Lower leg skin (tissue), 4 donors: Measurements from ENCODE around the gene CD164L2. TPM values are rescaled to one million over a fixed set of nuclear protein-coding genes. Genes with fewer than 3 reads are reported as not detected.

Source experiments
- DNase-seq, 2 donors: peaks; one replicate each; pipeline ENCODE4 v3.0.0-alpha.2; 2019; ENCODE audit warnings: low spot score in 2 of 2
- H3K4me3 ChIP-seq: fragments of 200-600 bp; sonication (generic); 2 replicates; pipeline ENCODE4 v1.5.1; 2017; ENCODE audit warnings: mild to moderate bottlenecking, low read depth; ENCODE audit not compliant: poor library complexity, severe bottlenecking
- CTCF ChIP-seq, 3 donors: fragments of 450-650 bp; IDR thresholded peaks; one replicate each; pipeline ENCODE4 v1.5.1; 2016; ENCODE audit warnings: antibody characterized with exemption in 3 of 3, mild to moderate bottlenecking in 3 of 3, moderate library complexity in 2 of 3
- POLR2A ChIP-seq, 2 donors: fragments of 450-650 bp; IDR thresholded peaks; one replicate each; pipeline ENCODE4 v1.6.1; 2016 to 2017; ENCODE audit warnings: antibody characterized with exemption in 2 of 2, mild to moderate bottlenecking in 1 of 2, moderate library complexity in 1 of 2
- WGBS, 2 donors: methylation state at CpG; one replicate each; pipeline ENCODE4 v1.1.5; 2018; 5-methylcytosine and 5-hydroxymethylcytosine counted together
- intact Hi-C: fragments of 100-400 bp; cut with DNase I; formaldehyde crosslinking; loops from one replicate; pipeline ENCODE4 v1.15.0; 2023; ENCODE audit warnings: low total_unique reads
- total RNA-seq, 4 donors: library from RNA; depleted of rRNA; stranded (reverse); fragments of >200 nt; gene quantifications; one replicate each; pipeline ENCODE4 v1.1.0, GENCODE V29; 2016

Gene CD164L2
- total RNA-seq, 4 donors from 2014 or later, result 4.3 to 12.0 (median 10.0) TPM

- TF ChIP-seq POLR2A (IDR thresholded peaks at IDR 0.05) (no peak), CTCF (IDR thresholded peaks at IDR 0.05) (no peak)
- WGBS, 2 donors, result 17 to 18% methylated on average over 22 to 24 of the region's 24 CpGs
- intact Hi-C loops, result loop anchor here (10.0 kb wide), 1 partner anchor 262 kb away; no protein-coding TSS in a partner anchor
- peak; percentile 82 to 96 for DNase-seq
- no peak overlapping the region for H3K4me3 ChIP-seq
Measured at GRCh38 chr1:27403065-27403726, 20.1 kb upstream of the CD164L2 start.

GRCh38 chr1:27402349-27402754 lies 19.2 kb upstream of the CD164L2 start:
- peak; percentile 78 to 95 for DNase-seq
- intact Hi-C loops, result loop anchor here (10.0 kb wide), 1 partner anchor 262 kb away; no protein-coding TSS in a partner anchor

GRCh38 chr1:27400963-27401341 lies 17.8 kb upstream of the CD164L2 start:
- intact Hi-C loops, result loop anchor here (10.0 kb wide), 1 partner anchor 264 kb away; no protein-coding TSS in a partner anchor
- TF ChIP-seq POLR2A (IDR thresholded peaks at IDR 0.05) (no peak), CTCF (IDR thresholded peaks at IDR 0.05) (no peak)
- no peak for DNase-seq
- WGBS, 2 donors, result 71 to 77% methylated on average over 5 of the region's 5 CpGs
- H3K4me3 ChIP-seq, result no peak overlapping the region

More at GRCh38 chr1:27402349-27402754, 19.2 kb upstream of the CD164L2 start:
- no peak overlapping the region for H3K4me3 ChIP-seq
- TF ChIP-seq POLR2A (IDR thresholded peaks at IDR 0.05) (no peak), CTCF (IDR thresholded peaks at IDR 0.05) (no peak)
- 24 to 37% methylated on average over 8 of the region's 8 CpGs for WGBS, 2 donors

- no peak for DNase-seq
- WGBS, 2 donors, result 41 to 43% methylated on average over 13 of the region's 13 CpGs
- no peak overlapping the region for H3K4me3 ChIP-seq
- no peak for TF ChIP-seq POLR2A (IDR thresholded peaks at IDR 0.05)
- TF ChIP-seq CTCF (IDR thresholded peaks at IDR 0.05), result no peak
- intact Hi-C loops, result loop anchor here (10.0 kb wide), 1 partner anchor 264 kb away; no protein-coding TSS in a partner anchor
Measured at GRCh38 chr1:27400082-27400962, 17.2 kb upstream of the CD164L2 start.

GRCh38 chr1:27399251-27400025 lies 16.3 kb upstream of the CD164L2 start:
- no peak for TF ChIP-seq CTCF (IDR thresholded peaks at IDR 0.05)
- TF ChIP-seq POLR2A (IDR thresholded peaks at IDR 0.05), result no peak
- intact Hi-C loops, result loop anchor here (10.0 kb wide), 2 partner anchors 265 to 295 kb away; no protein-coding TSS in a partner anchor
- DNase-seq, result no peak

More at GRCh38 chr1:27399251-27400025, 16.3 kb upstream of the CD164L2 start:
- no peak overlapping the region for H3K4me3 ChIP-seq
- 48 to 57% methylated on average over 12 to 19 of the region's 19 CpGs for WGBS, 2 donors
